HT1080 (cell line): ENCODE measurements around the gene CCN5. TPM values are rescaled to one million over a fixed set of nuclear protein-coding genes. Genes with fewer than 3 reads are reported as not detected.
"Not testable (repeated sequence)": the region's sequence is repeated elsewhere in the genome, so short reads cannot be mapped to it uniquely, and the experiment has no call there.

Experiments
- DNase-seq: peaks from one replicate; pipeline ENCODE4 v3.0.0-alpha.2; 2015; ENCODE audit warnings: low read depth
- total RNA-seq: library from RNA; depleted of rRNA; stranded (reverse); fragments of >200 nt; shearing (Covaris generic); gene quantifications from 2 replicates; pipeline ENCODE4 v1.2.3, GENCODE V29; 2014

The CCN5 gene
- total RNA-seq, 1 experiment from 2014 or later, result not detected

- no peak for DNase-seq
These were observed 21.0 kb upstream of the CCN5 start for GRCh38 chr20:44694159-44694558.

- DNase-seq, result no peak
These were observed 19.9 kb upstream of the CCN5 start for GRCh38 chr20:44695295-44695673.

GRCh38 chr20:44695674-44696300 is 19.4 kb upstream of the CCN5 start:
- DNase-seq, result no peak

GRCh38 chr20:44696315-44696714 is 18.9 kb upstream of the CCN5 start:
- no peak for DNase-seq

- not testable (repeated sequence) for DNase-seq
These were observed 18.1 kb upstream of the CCN5 start for GRCh38 chr20:44697041-44697440.

- no peak for DNase-seq
These were observed 16.8 kb upstream of the CCN5 start for GRCh38 chr20:44698351-44698750.

- DNase-seq, result no peak
These were observed 14.9 kb upstream of the CCN5 start for GRCh38 chr20:44700306-44700705.

GRCh38 chr20:44701118-44701857 is 13.9 kb upstream of the CCN5 start:
- no peak for DNase-seq

GRCh38 chr20:44701858-44702256 is 13.3 kb upstream of the CCN5 start:
- DNase-seq, result no peak

- DNase-seq, result peak; percentile 53
These were observed 12.4 kb upstream of the CCN5 start for GRCh38 chr20:44702776-44703175.

- DNase-seq, result no peak
These were observed 11.8 kb upstream of the CCN5 start for GRCh38 chr20:44703183-44703925.

GRCh38 chr20:44703956-44704488 is 11.1 kb upstream of the CCN5 start:
- DNase-seq, result no peak

- DNase-seq, result peak; percentile 36
These were observed 10.6 kb upstream of the CCN5 start for GRCh38 chr20:44704551-44704971.

GRCh38 chr20:44705364-44706094 is 9.6 kb upstream of the CCN5 start:
- DNase-seq, result no peak

- DNase-seq, result no peak
These were observed 8.7 kb upstream of the CCN5 start for GRCh38 chr20:44706301-44707017.

GRCh38 chr20:44707018-44707579 is 8.1 kb upstream of the CCN5 start:
- DNase-seq, result no peak

GRCh38 chr20:44709380-44709779 is 5.8 kb upstream of the CCN5 start:
- no peak for DNase-seq

- no peak for DNase-seq
These were observed 5.4 kb upstream of the CCN5 start for GRCh38 chr20:44709797-44710196.

GRCh38 chr20:44711237-44711636 is 3.9 kb upstream of the CCN5 start:
- no peak for DNase-seq

- no peak for DNase-seq
These were observed 968 bp upstream of the CCN5 start for GRCh38 chr20:44714102-44714700.
